Measurements from ENCODE around the gene GNAQ. TPM values are rescaled to one million over a fixed set of nuclear protein-coding genes. Genes with fewer than 3 reads are reported as not detected.

GNAQ gene
- total and polyA plus RNA-seq, 2 experiments from 2014 or later, result 21.1 to 43.1 TPM

DNA sequence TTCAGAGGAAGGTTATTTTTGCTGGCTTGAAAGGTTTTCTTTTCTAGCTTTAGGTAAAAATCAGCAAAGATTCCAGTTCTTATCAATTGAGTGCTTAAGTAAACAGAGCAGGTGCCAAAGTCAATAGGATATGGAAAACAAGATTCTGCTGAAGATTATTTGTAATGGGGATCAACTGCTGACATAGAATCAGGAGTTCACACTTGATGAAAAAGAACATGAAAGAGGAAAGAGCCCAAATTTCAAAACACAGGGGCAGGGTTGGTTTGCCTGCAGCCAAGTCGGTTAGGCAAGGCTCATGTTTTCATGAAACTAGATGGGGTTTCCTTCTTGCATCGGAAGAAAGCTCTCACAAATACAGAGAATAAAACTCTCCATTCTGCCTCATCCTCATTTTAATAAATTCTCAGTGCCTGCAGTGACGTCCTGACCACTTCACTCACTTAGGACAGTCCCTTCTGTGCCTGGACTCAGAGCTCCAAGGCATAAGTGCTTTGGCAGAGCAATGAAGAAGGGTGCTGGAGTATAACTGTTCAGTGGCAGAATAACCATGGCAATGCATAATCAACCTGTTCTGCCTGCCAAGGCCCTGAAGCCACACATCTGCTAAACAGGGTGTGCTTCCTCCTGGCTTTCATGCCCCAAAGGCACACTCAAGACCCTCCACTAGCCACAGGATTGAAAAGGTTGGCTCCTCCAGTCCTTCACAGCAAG is 179.6 kb downstream of the GNAQ start:
- Mint-ChIP-seq H3K4me1 (peaks cover 21% of the 10 kb centered on the region), H3K27ac (no peak overlapping the region), H3K27me3 (ENCODE audit: insufficient read depth, low read depth, poor library complexity) (no peaks in the 10 kb centered on the region), H3K9me3 (no peaks in the 10 kb centered on the region), H3K36me3 (ENCODE audit: low read depth) (no peaks in the 10 kb centered on the region), H3K4me3 (no peak overlapping the region)
- no peaks in the 10 kb centered on the region for H3F3A ChIP-seq (replicated peaks; ENCODE audit: low read depth)
- 0 out of 2 replicates have a peak, but pooled peaks cover 9% of the 10 kb centered on the region for H4K20me1 ChIP-seq (replicated peaks; ENCODE audit: insufficient read depth)
- no peak for TF ChIP-seq CTCF (conservative IDR thresholded peaks at IDR 0.05; ENCODE audit: low read depth in 2 of 2)
- TF ChIP-seq, protein P1, sequence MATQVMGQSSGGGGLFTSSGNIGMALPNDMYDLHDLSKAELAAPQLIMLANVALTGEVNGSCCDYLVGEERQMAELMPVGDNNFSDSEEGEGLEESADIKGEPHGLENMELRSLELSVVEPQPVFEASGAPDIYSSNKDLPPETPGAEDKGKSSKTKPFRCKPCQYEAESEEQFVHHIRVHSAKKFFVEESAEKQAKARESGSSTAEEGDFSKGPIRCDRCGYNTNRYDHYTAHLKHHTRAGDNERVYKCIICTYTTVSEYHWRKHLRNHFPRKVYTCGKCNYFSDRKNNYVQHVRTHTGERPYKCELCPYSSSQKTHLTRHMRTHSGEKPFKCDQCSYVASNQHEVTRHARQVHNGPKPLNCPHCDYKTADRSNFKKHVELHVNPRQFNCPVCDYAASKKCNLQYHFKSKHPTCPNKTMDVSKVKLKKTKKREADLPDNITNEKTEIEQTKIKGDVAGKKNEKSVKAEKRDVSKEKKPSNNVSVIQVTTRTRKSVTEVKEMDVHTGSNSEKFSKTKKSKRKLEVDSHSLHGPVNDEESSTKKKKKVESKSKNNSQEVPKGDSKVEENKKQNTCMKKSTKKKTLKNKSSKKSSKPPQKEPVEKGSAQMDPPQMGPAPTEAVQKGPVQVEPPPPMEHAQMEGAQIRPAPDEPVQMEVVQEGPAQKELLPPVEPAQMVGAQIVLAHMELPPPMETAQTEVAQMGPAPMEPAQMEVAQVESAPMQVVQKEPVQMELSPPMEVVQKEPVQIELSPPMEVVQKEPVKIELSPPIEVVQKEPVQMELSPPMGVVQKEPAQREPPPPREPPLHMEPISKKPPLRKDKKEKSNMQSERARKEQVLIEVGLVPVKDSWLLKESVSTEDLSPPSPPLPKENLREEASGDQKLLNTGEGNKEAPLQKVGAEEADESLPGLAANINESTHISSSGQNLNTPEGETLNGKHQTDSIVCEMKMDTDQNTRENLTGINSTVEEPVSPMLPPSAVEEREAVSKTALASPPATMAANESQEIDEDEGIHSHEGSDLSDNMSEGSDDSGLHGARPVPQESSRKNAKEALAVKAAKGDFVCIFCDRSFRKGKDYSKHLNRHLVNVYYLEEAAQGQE (IDR thresholded peaks at IDR 0.05; ENCODE audit: unreplicated experiment), result no peak
- no peak for TF ChIP-seq EZH2 (IDR thresholded peaks at IDR 0.05; ENCODE audit: low read depth, unreplicated experiment)
- TF ChIP-seq JUNB (IDR thresholded peaks at IDR 0.05; ENCODE audit: unreplicated experiment), result no peak
- no peak for TF ChIP-seq ZNF114 (CRISPR knock-in tag; IDR thresholded peaks at IDR 0.05)
- TF ChIP-seq NANOG (IDR thresholded peaks at IDR 0.05; ENCODE audit: borderline replicate concordance), result no peak
- TF ChIP-seq POLR2AphosphoS5 (IDR thresholded peaks at IDR 0.05; ENCODE audit: low read depth), result no peak
- no peak for TF ChIP-seq STAT1 (IDR thresholded peaks at IDR 0.05; ENCODE audit: unreplicated experiment)
- TF ChIP-seq ZNF462 (CRISPR knock-in tag; IDR thresholded peaks at IDR 0.05), result no peak
- no peak for TF ChIP-seq CREB1 (CRISPR knock-in tag; IDR thresholded peaks at IDR 0.05; ENCODE audit: low read depth)
- TF ChIP-seq ETS1 (IDR thresholded peaks at IDR 0.05), result no peak
- H3K4me1 ChIP-seq (ENCODE audit: insufficient read depth), result 0 out of 2 replicates have a peak, but pooled peaks cover 1% of the 10 kb centered on the region
- H3K36me3 ChIP-seq (ENCODE audit: insufficient read depth), result no peaks in the 10 kb centered on the region
- H3K4me3 ChIP-seq, result no peak overlapping the region
- no peak for DNase-seq (ENCODE audit: low spot score)
- ATAC-seq, result no peak
- no peak overlapping the region for H3K4me2 ChIP-seq
- H3K9me2 ChIP-seq (ENCODE audit: insufficient read depth), result 0 out of 2 replicates have a peak, but pooled peaks cover 5% of the 10 kb centered on the region
- no peak overlapping the region for H2AFZ ChIP-seq
- peaks cover 8% of the 10 kb centered on the region for H3K79me2 ChIP-seq (replicated peaks; ENCODE audit: insufficient read depth)
- H3K27ac ChIP-seq (ENCODE audit: low read depth), result no peak overlapping the region
- H3K27me3 ChIP-seq (ENCODE audit: insufficient read depth), result no peaks in the 10 kb centered on the region
